GM18861 (cell line): ENCODE results near the gene FOXR1.
A peak's percentile ranks its signal among the peaks of the same experiment; 100 is the strongest.
"Not testable (repeated sequence)": the region's sequence is repeated elsewhere in the genome, so short reads cannot be mapped to it uniquely, and the experiment has no call there.

Experiments used
- ATAC-seq: cut with Tn5 transposase; IDR thresholded peaks from one replicate; pipeline ENCODE4 v1.9.1; 2021; ENCODE audit not compliant: unreplicated experiment

The FOXR1 gene

GRCh38 chr11:118996926-118997626 is 25.5 kb downstream of the FOXR1 start:
- no peak for ATAC-seq

GRCh38 chr11:118997627-118998387 is 26.2 kb downstream of the FOXR1 start, which contains the start of gene CENATAC:
Gene CENATAC (plus strand): TSS chr11:118998138. CDS start chr11:118998198, 60 bp downstream.
- peak; percentile 92 for ATAC-seq

GRCh38 chr11:118998388-118998717 is 26.8 kb downstream of the FOXR1 start:
- no peak for ATAC-seq

GRCh38 chr11:118998822-118999221 is 27.3 kb downstream of the FOXR1 start:
- ATAC-seq, result no peak

- no peak for ATAC-seq
These were observed 29.3 kb downstream of the FOXR1 start for GRCh38 chr11:119000906-119001305.

GRCh38 chr11:119006656-119007055 is 35.1 kb downstream of the FOXR1 start:
- no peak for ATAC-seq

GRCh38 chr11:119011476-119012053 is 40.0 kb downstream of the FOXR1 start:
- ATAC-seq, result no peak

- no peak for ATAC-seq
These were observed 41.1 kb downstream of the FOXR1 start for GRCh38 chr11:119012629-119013170.

- ATAC-seq, result no peak
These were observed 42.8 kb downstream of the FOXR1 start for GRCh38 chr11:119014209-119014924.

GRCh38 chr11:119015054-119015611 is 43.6 kb downstream of the FOXR1 start:
- no peak for ATAC-seq

GRCh38 chr11:119016216-119017009 is 44.9 kb downstream of the FOXR1 start:
- ATAC-seq, result no peak

GRCh38 chr11:119017377-119017776 is 45.8 kb downstream of the FOXR1 start:
- not testable (repeated sequence) for ATAC-seq

GRCh38 chr11:119018074-119018938 is 46.7 kb downstream of the FOXR1 start, which contains the start of the genes RPS25 and TRAPPC4:
Gene RPS25 (minus strand): TSS chr11:119018343. CDS start chr11:119018284, 59 bp downstream.
Gene TRAPPC4 (plus strand): TSS chr11:119018766. CDS start chr11:119018796, 30 bp downstream.
- peak; percentile 84 for ATAC-seq

GRCh38 chr11:119019996-119020395 is 48.4 kb downstream of the FOXR1 start:
- ATAC-seq, result no peak

- no peak for ATAC-seq
These were observed 50.1 kb downstream of the FOXR1 start for GRCh38 chr11:119021631-119022030.

GRCh38 chr11:119023741-119024140 is 52.2 kb downstream of the FOXR1 start:
- ATAC-seq, result no peak

- no peak for ATAC-seq
These were observed 53.0 kb downstream of the FOXR1 start for GRCh38 chr11:119024430-119025098.

- ATAC-seq, result no peak
These were observed 53.5 kb downstream of the FOXR1 start for GRCh38 chr11:119025099-119025473.
